GM23338 (cell line): ENCODE measurements around the gene HOXC9. TPM values are rescaled to one million over a fixed set of nuclear protein-coding genes. Genes with fewer than 3 reads are reported as not detected.

ENCODE experiments used
- ATAC-seq: fragments of 200-7000 bp; cut with Tn5 transposase; 3 replicates; pipeline ENCODE4 v1.9.1; 2020
- DNase-seq: peaks from one replicate; pipeline ENCODE4 v3.0.0-alpha.2; 2015; ENCODE audit warnings: low spot score
- H2AFZ ChIP-seq: fragments of 200-600 bp; sonication (generic); 2 replicates; pipeline ENCODE4 v1.8.0; 2016; ENCODE audit warnings: antibody characterized with exemption, mild to moderate bottlenecking, moderate library complexity
- H3F3A ChIP-seq: fragments of 200-600 bp; sonication (generic); replicated peaks from 2 replicates; pipeline ENCODE4 v1.8.0; 2017; ENCODE audit warnings: antibody characterized with exemption, mixed run types, low read depth
- H3K27ac ChIP-seq: fragments of 200-600 bp; sonication (generic); 2 replicates; pipeline ENCODE4 v1.6.1; 2016; ENCODE audit warnings: low read depth
- H3K27me3 ChIP-seq: fragments of 200-600 bp; sonication (generic); 2 replicates; pipeline ENCODE4 v1.8.0; 2016; ENCODE audit warnings: mild to moderate bottlenecking, mixed run types, moderate library complexity; ENCODE audit not compliant: insufficient read depth
- H3K36me3 ChIP-seq: fragments of 200-600 bp; sonication (generic); 2 replicates; pipeline ENCODE4 v1.8.0; 2016; ENCODE audit warnings: mild to moderate bottlenecking; ENCODE audit not compliant: insufficient read depth
- H3K4me1 ChIP-seq: fragments of 200-600 bp; sonication (generic); 2 replicates; pipeline ENCODE4 v1.8.0; 2016; ENCODE audit warnings: mild to moderate bottlenecking, moderate library complexity; ENCODE audit not compliant: insufficient read depth
- H3K4me2 ChIP-seq: fragments of 200-600 bp; sonication (generic); 2 replicates; pipeline ENCODE4 v1.7.1; 2017; ENCODE audit warnings: mixed run types
- H3K4me3 ChIP-seq: fragments of 200-600 bp; sonication (generic); 2 replicates; pipeline ENCODE4 v1.6.1; 2016; ENCODE audit warnings: mixed run types
- H3K79me2 ChIP-seq: fragments of 200-600 bp; sonication (generic); replicated peaks from 2 replicates; pipeline ENCODE4 v1.8.0; 2017; ENCODE audit warnings: mild to moderate bottlenecking; ENCODE audit not compliant: insufficient read depth
- H3K9me2 ChIP-seq: fragments of 200-600 bp; sonication (generic); 2 replicates; pipeline ENCODE4 v1.8.0; 2017; ENCODE audit not compliant: insufficient read depth
- H4K20me1 ChIP-seq: fragments of 200-600 bp; sonication (generic); replicated peaks from 2 replicates; pipeline ENCODE4 v1.8.0; 2017; ENCODE audit warnings: mild to moderate bottlenecking; ENCODE audit not compliant: insufficient read depth
- H3K27ac Mint-ChIP-seq: 2 replicates; pipeline ENCODE4 v1.8.0; 2020; ENCODE audit warnings: inconsistent platforms, mild to moderate bottlenecking, moderate library complexity, mixed read lengths
- H3K27me3 Mint-ChIP-seq: 3 replicates; pipeline ENCODE4 v1.8.0; 2022; ENCODE audit warnings: low read depth, mild to moderate bottlenecking, moderate library complexity, mixed read lengths, inconsistent platforms; ENCODE audit not compliant: insufficient read depth, poor library complexity
- H3K36me3 Mint-ChIP-seq: 3 replicates; pipeline ENCODE4 v1.8.0; 2021; ENCODE audit warnings: low read depth, mild to moderate bottlenecking, inconsistent platforms, moderate library complexity, mixed read lengths
- H3K4me1 Mint-ChIP-seq: 3 replicates; pipeline ENCODE4 v1.8.0; 2020; ENCODE audit warnings: mild to moderate bottlenecking, inconsistent platforms, mixed read lengths
- H3K4me3 Mint-ChIP-seq: 3 replicates; pipeline ENCODE4 v1.8.0; 2021; ENCODE audit warnings: moderate library complexity, mild to moderate bottlenecking, inconsistent platforms, mixed read lengths
- H3K9me3 Mint-ChIP-seq: 3 replicates; pipeline ENCODE4 v1.8.0; 2020; ENCODE audit warnings: moderate library complexity, mild to moderate bottlenecking, inconsistent platforms, mixed read lengths
- EZH2 ChIP-seq: fragments of 200-600 bp; sonication (generic); IDR thresholded peaks from one replicate; pipeline ENCODE4 v1.8.0; 2017; ENCODE audit warnings: antibody characterized with exemption, mild to moderate bottlenecking, low read depth; ENCODE audit not compliant: unreplicated experiment
- EZH2phosphoT487 ChIP-seq: fragments of 200-600 bp; sonication (generic); IDR thresholded peaks from one replicate; pipeline ENCODE4 v1.8.1; 2018; ENCODE audit warnings: antibody characterized with exemption; ENCODE audit not compliant: unreplicated experiment
- JUNB ChIP-seq: IDR thresholded peaks from one replicate; pipeline ENCODE4 v1.6.1; 2016; ENCODE audit warnings: antibody characterized with exemption; ENCODE audit not compliant: unreplicated experiment
- REST ChIP-seq: IDR thresholded peaks from one replicate; pipeline ENCODE4 v1.6.1; 2018; ENCODE audit warnings: antibody characterized with exemption; ENCODE audit not compliant: unreplicated experiment
- ZNF331 ChIP-seq: fragments of 250-450 bp; sonication (Bioruptor Pico); IDR thresholded peaks from 2 replicates; pipeline ENCODE4 v1.5.0; 2020; ENCODE audit warnings: low read depth, mild to moderate bottlenecking, moderate library complexity
- ZNF462 ChIP-seq: fragments of 250-450 bp; sonication (Bioruptor Pico); IDR thresholded peaks from 2 replicates; pipeline ENCODE4 v1.5.0; 2020; ENCODE audit warnings: mild to moderate bottlenecking, moderate library complexity
- polyA plus RNA-seq: library from polyadenylated mRNA; unstranded; fragments of >200 nt; fragmentation: Nextera tagmentation; extraction: Ambion mirVana; gene quantifications from 2 replicates; pipeline ENCODE4 v1.2.1, GENCODE V29; 2016
- total RNA-seq: library from RNA; depleted of rRNA; stranded (reverse); fragments of >200 nt; shearing (Covaris generic); gene quantifications from 2 replicates; pipeline ENCODE4 v1.2.3, GENCODE V29; 2014

The HOXC9 gene
- total and polyA plus RNA-seq, 2 experiments from 2014 or later, result not detected

GRCh38 chr12:54030442-54030801 is 30.5 kb downstream of the HOXC9 start:
- no peaks in the 10 kb centered on the region for H3K9me2 ChIP-seq
- H3K27me3 ChIP-seq, result peaks cover 100% of the 10 kb centered on the region
- Mint-ChIP-seq H3K27me3 (peaks cover 96% of the 10 kb centered on the region), H3K9me3 (peaks cover 6% of the 10 kb centered on the region), H3K4me3 (peak overlapping the region; percentile 9; the same call in 1 of the 3 replicates), H3K4me1 (peaks cover 29% of the 10 kb centered on the region), H3K27ac (no peak overlapping the region), H3K36me3 (no peaks in the 10 kb centered on the region; the same call in 2 of the 3 replicates)
- no peaks in the 10 kb centered on the region for H3K79me2 ChIP-seq
- no peak overlapping the region for H3K4me2 ChIP-seq
- no peak for DNase-seq
- H3K4me1 ChIP-seq, result peaks cover 43% of the 10 kb centered on the region
- no peaks in the 10 kb centered on the region for H3K36me3 ChIP-seq
- H3F3A ChIP-seq, result peaks cover 37% of the 10 kb centered on the region; the same call in 1 of the 2 replicates
- peaks cover 37% of the 10 kb centered on the region for H4K20me1 ChIP-seq
- no peak overlapping the region for H2AFZ ChIP-seq
- H3K27ac ChIP-seq, result no peak overlapping the region
- no peak overlapping the region for H3K4me3 ChIP-seq
- no peak for ATAC-seq
- no peak for TF ChIP-seq ZNF331 (CRISPR knock-in tag)
- TF ChIP-seq EZH2, result peak; percentile 78
- no peak for TF ChIP-seq JUNB
- TF ChIP-seq EZH2phosphoT487, result no peak

- Histone ChIP-seq H3K79me2 (no peaks in the 10 kb centered on the region), H2AFZ (no peak overlapping the region), H3K27ac (no peak overlapping the region), H3K4me1 (peaks cover 39% of the 10 kb centered on the region), H4K20me1 (peaks cover 39% of the 10 kb centered on the region), H3K36me3 (no peaks in the 10 kb centered on the region), H3F3A (peaks cover 35% of the 10 kb centered on the region; the same call in 1 of the 2 replicates), H3K9me2 (no peaks in the 10 kb centered on the region), H3K4me2 (peak overlapping the region; percentile 48), H3K27me3 (peaks cover 100% of the 10 kb centered on the region), H3K4me3 (0 out of 2 replicates have a peak overlapping the region, but pooled peaks have one; percentile 23)
- ATAC-seq (peak; percentile 7; the same call in 2 of the 3 replicates), DNase-seq (peak; percentile 79)
- Mint-ChIP-seq H3K27ac (no peak overlapping the region), H3K4me1 (peaks cover 28% of the 10 kb centered on the region), H3K27me3 (peaks cover 96% of the 10 kb centered on the region), H3K36me3 (no peaks in the 10 kb centered on the region; the same call in 2 of the 3 replicates), H3K4me3 (no peak overlapping the region), H3K9me3 (peaks cover 6% of the 10 kb centered on the region)
- TF ChIP-seq REST (no peak), EZH2phosphoT487 (peak; percentile 87), EZH2 (peak; percentile 75), ZNF462 (no peak)
These were observed 31.0 kb downstream of the HOXC9 start for GRCh38 chr12:54030889-54031471.
